Mesendoderm (in vitro differentiated cells): ENCODE measurements around the gene SLIT3.

Experiments
- DNase-seq: peaks from one replicate; pipeline ENCODE4 v3.0.0; 2013
- H2AK5ac ChIP-seq: 2 replicates; pipeline ENCODE4 v1.6.1; 2013; ENCODE audit warnings: low read length, inconsistent platforms
- H2BK120ac ChIP-seq: 2 replicates; pipeline ENCODE4 v1.6.1; 2013; ENCODE audit warnings: low read depth, mild to moderate bottlenecking, low read length, moderate library complexity, mixed read lengths
- H2BK15ac ChIP-seq: replicated peaks from 2 replicates; pipeline ENCODE4 v1.6.1; 2013; ENCODE audit warnings: low read depth, mild to moderate bottlenecking, moderate library complexity
- H2BK5ac ChIP-seq: 2 replicates; pipeline ENCODE4 v1.6.1; 2013; ENCODE audit warnings: low read length, inconsistent platforms
- H3K18ac ChIP-seq: 2 replicates; pipeline ENCODE4 v1.6.1; 2013; ENCODE audit warnings: mild to moderate bottlenecking, low read length, mixed read lengths
- H3K23ac ChIP-seq: one replicate; pipeline ENCODE4 v1.6.1; 2013; ENCODE audit warnings: low read length
- H3K27ac ChIP-seq: 2 replicates; pipeline ENCODE4 v1.5.1; 2013; ENCODE audit warnings: low read depth, mild to moderate bottlenecking, inconsistent platforms, low read length, moderate library complexity
- H3K27me3 ChIP-seq: 2 replicates; pipeline ENCODE4 v1.6.1; 2013; ENCODE audit warnings: low read length, control low read depth, mild to moderate bottlenecking, inconsistent platforms; ENCODE audit not compliant: insufficient read depth, poor library complexity
- H3K36me3 ChIP-seq: 2 replicates; pipeline ENCODE4 v1.6.1; 2013; ENCODE audit warnings: low read length, inconsistent platforms; ENCODE audit not compliant: control insufficient read depth, insufficient read depth
- H3K4ac ChIP-seq: one replicate; pipeline ENCODE4 v1.6.1; 2013; ENCODE audit warnings: low read depth, mild to moderate bottlenecking, low read length, moderate library complexity
- H3K4me1 ChIP-seq: 2 replicates; pipeline ENCODE4 v1.6.1; 2013; ENCODE audit warnings: low read depth, low read length, inconsistent platforms; ENCODE audit not compliant: control insufficient read depth
- H3K4me2 ChIP-seq: 2 replicates; pipeline ENCODE4 v1.6.1; 2013; ENCODE audit warnings: low read length
- H3K4me3 ChIP-seq: 2 replicates; pipeline ENCODE4 v1.5.1; 2013; ENCODE audit warnings: mild to moderate bottlenecking, low read length
- H3K56ac ChIP-seq: one replicate; pipeline ENCODE4 v1.6.1; 2013; ENCODE audit warnings: low read length
- H3K79me1 ChIP-seq: 2 replicates; pipeline ENCODE4 v1.6.1; 2013; ENCODE audit warnings: low read length, inconsistent platforms
- H3K79me2 ChIP-seq: 2 replicates; pipeline ENCODE4 v1.6.1; 2013; ENCODE audit warnings: mild to moderate bottlenecking, low read length; ENCODE audit not compliant: control insufficient read depth, insufficient read depth
- H3K9ac ChIP-seq: 2 replicates; pipeline ENCODE4 v1.6.1; 2013; ENCODE audit warnings: low read length, inconsistent platforms
- H4K5ac ChIP-seq: one replicate; pipeline ENCODE4 v1.6.1; 2013; ENCODE audit warnings: low read length
- H4K8ac ChIP-seq: one replicate; pipeline ENCODE4 v1.6.1; 2013; ENCODE audit warnings: low read depth, mild to moderate bottlenecking, control low read depth, low read length, moderate library complexity
- WGBS: extraction: QIAGEN DNeasy Blood & Tissue Kit; methylation state at CpG from one replicate; pipeline ENCODE4 v1.1.7; 2013; ENCODE audit warnings: low lambda C conversion rate, missing lambda C conversion rate; ENCODE audit not compliant: insufficient coverage; ENCODE audit errors: extremely low coverage; 5-methylcytosine and 5-hydroxymethylcytosine counted together

SLIT3 gene

DNA sequence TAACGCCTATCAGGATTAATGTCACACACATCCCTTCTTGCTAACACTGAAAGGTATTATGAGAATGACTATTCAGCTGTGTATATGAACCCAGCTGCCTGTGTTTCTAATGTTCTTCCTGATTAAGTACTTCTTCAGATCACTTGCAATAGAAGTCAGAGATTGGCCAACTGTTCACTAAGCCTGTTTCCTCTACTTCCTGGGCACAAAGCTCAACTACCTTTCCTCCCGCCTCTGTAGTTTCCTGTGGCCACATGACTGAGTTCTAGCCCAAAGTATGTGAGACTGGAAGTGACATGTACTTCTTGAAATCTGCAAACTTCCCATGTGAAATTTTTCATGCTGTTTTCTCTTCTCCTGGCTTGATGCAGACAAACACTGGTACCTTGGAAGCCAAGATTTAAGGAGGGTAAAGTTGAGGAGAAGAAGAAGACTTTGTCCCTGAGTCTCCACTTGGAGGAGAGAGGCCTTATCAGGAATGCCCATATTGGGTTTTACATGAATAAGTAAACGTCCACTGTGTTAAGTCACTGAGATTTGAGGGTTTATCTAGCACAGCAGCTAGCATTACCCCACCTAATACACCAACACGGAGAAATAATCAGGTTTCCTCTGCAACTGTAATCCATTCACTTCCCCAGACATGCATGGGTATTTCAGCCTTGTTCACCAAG is 58.6 kb downstream of the SLIT3 start:
- no peak overlapping the region for H2BK5ac ChIP-seq
- H3K36me3 ChIP-seq: no peaks in the 10 kb centered on the region
- no peak overlapping the region for H3K56ac ChIP-seq
- no peaks in the 10 kb centered on the region for H3K27me3 ChIP-seq
- H3K4me2 ChIP-seq: no peak overlapping the region
- no peak overlapping the region for H4K5ac ChIP-seq
- H2AK5ac ChIP-seq: no peak overlapping the region
- no peak overlapping the region for H3K23ac ChIP-seq
- WGBS: no CpG with 5 or more reads among the region's 4 CpGs
- H4K8ac ChIP-seq: no peak overlapping the region
- no peak overlapping the region for H3K4me3 ChIP-seq
- DNase-seq: no peak
- no peak overlapping the region for H2BK120ac ChIP-seq
- no peak overlapping the region for H3K27ac ChIP-seq
- H3K4ac ChIP-seq: no peak overlapping the region
- no peaks in the 10 kb centered on the region for H3K4me1 ChIP-seq
- H3K9ac ChIP-seq: no peak overlapping the region
- no peaks in the 10 kb centered on the region for H3K79me2 ChIP-seq
- no peak overlapping the region for H3K18ac ChIP-seq
- H3K79me1 ChIP-seq: no peaks in the 10 kb centered on the region
- H2BK15ac ChIP-seq: no peak overlapping the region

DNA sequence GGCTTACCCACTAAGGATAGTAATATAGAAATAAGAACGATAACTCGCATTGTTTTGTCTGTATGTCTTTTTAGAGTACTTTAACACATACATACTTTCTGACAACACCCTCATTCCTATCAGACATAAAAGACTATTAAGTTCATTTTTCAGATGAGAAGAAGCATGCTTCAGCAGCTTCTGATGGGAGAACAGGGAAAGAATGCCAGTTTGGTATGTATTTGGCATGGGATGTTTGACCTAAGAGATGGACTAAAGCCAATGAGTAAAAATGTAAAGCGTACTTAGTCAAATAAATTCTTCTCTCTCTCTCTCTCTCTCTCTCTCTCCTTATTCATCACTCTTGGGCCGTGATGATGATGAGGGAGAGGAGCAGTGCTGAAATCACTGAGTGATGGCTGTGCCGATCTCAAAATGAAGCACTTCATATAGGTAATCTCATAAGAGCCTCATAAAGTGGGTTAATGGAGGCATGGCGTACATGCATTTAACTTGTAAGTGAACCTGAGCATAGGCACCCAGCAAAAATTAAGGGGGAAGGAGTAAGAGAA is 71.5 kb downstream of the SLIT3 start:
- Histone ChIP-seq H2BK5ac (no peak overlapping the region), H4K5ac (no peak overlapping the region), H3K4me1 (no peaks in the 10 kb centered on the region), H3K27ac (no peak overlapping the region), H2BK15ac (no peak overlapping the region), H3K36me3 (no peaks in the 10 kb centered on the region), H3K79me2 (no peaks in the 10 kb centered on the region), H3K4me2 (no peak overlapping the region), H3K79me1 (no peaks in the 10 kb centered on the region), H3K27me3 (no peaks in the 10 kb centered on the region), H3K23ac (no peak overlapping the region), H3K56ac (no peak overlapping the region), H2AK5ac (no peak overlapping the region), H3K4ac (no peak overlapping the region), H3K18ac (no peak overlapping the region), H4K8ac (no peak overlapping the region), H3K9ac (no peak overlapping the region), H2BK120ac (no peak overlapping the region), H3K4me3 (no peak overlapping the region)
- WGBS: no CpG with 5 or more reads among the region's 6 CpGs
- no peak for DNase-seq

DNA sequence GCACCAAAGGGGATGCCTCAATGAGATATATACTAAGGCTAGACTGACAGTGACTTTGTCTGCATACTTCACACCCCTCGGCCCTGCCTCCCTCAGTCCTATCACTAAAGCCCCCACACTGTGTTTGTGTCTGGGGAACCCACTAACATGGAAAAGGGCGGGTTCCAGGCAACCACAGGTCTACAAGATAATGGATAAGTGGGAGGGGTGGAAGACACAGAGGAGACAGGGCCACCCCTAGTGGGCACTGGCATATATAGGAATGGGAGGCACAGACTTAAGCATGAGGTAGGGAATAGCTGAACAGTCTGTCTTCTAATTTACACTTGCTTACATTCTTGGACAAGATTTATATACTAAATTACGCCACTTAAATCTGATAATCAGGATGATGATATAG is 74.0 kb downstream of the SLIT3 start:
- Histone ChIP-seq H4K8ac (no peak overlapping the region), H2BK120ac (no peak overlapping the region), H3K4me1 (no peaks in the 10 kb centered on the region), H3K4me3 (no peak overlapping the region), H3K4ac (no peak overlapping the region), H3K79me1 (no peaks in the 10 kb centered on the region), H4K5ac (no peak overlapping the region), H2BK5ac (no peak overlapping the region), H3K56ac (no peak overlapping the region), H3K23ac (no peak overlapping the region), H2AK5ac (no peak overlapping the region), H3K79me2 (no peaks in the 10 kb centered on the region), H2BK15ac (no peak overlapping the region), H3K4me2 (no peak overlapping the region), H3K36me3 (no peaks in the 10 kb centered on the region), H3K27me3 (no peaks in the 10 kb centered on the region), H3K9ac (no peak overlapping the region), H3K18ac (no peak overlapping the region), H3K27ac (no peak overlapping the region)
- DNase-seq: peak; percentile 48
- no CpG with 5 or more reads among the region's 3 CpGs for WGBS

DNA sequence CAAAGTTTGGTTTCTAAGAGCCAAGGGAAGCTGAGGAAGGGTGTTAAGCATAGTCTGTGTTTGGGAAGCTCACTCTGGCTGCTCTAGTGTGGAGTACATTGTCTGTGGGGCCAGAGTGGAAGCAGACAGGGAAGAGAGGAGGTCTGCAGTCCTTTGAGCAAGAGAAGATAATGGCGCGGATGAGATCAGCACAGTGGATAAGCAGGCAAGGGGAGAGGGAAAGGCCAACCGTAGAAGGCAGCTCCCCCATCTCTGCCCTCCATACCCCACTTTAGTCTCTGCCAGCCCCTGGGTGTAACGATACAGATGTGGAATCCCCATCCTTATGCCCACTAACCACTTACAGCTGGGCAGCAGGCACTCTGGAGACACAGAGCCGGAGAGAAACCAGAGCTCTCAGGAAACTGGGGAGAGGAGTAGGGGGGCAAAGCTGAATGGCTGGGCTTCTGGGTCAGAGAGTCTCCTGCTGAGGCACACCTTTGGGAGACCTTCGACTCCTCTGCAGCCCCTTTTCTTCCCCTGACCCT is 75.0 kb downstream of the SLIT3 start:
- Histone ChIP-seq H3K4ac (no peak overlapping the region), H3K79me2 (no peaks in the 10 kb centered on the region), H2AK5ac (no peak overlapping the region), H2BK5ac (no peak overlapping the region), H3K4me2 (no peak overlapping the region), H3K27ac (no peak overlapping the region), H2BK15ac (no peak overlapping the region), H2BK120ac (no peak overlapping the region), H3K4me3 (no peak overlapping the region), H3K9ac (no peak overlapping the region), H3K23ac (no peak overlapping the region), H3K56ac (no peak overlapping the region), H3K27me3 (no peaks in the 10 kb centered on the region), H4K8ac (no peak overlapping the region), H3K79me1 (no peaks in the 10 kb centered on the region), H3K18ac (no peak overlapping the region), H3K36me3 (no peaks in the 10 kb centered on the region), H3K4me1 (no peaks in the 10 kb centered on the region), H4K5ac (no peak overlapping the region)
- no CpG with 5 or more reads among the region's 6 CpGs for WGBS
- DNase-seq: no peak

DNA sequence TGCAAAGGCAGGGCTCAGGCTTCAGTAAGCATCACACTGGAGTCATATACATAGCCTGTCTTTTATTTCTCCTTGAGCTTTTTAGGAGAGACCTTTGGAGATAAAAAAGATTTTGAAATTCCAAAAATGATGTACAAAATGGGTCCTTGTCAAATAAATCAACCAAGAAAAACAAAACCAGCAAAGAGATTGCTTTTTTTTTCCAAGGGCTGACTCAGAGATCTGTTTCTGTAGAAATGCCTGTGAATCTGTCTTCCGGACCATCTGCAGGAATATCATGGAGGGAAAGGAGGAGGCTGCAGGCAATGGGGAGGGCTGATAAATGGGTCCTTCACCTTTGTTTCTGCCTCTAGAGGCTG is 77.4 kb downstream of the SLIT3 start:
- H3K4me1 ChIP-seq: peaks cover 4% of the 10 kb centered on the region
- H3K9ac ChIP-seq: no peak overlapping the region
- H3K79me1 ChIP-seq: no peaks in the 10 kb centered on the region
- H3K56ac ChIP-seq: no peak overlapping the region
- no peaks in the 10 kb centered on the region for H3K27me3 ChIP-seq
- H2AK5ac ChIP-seq: no peak overlapping the region
- H3K23ac ChIP-seq: no peak overlapping the region
- H3K4me2 ChIP-seq: no peak overlapping the region
- no peaks in the 10 kb centered on the region for H3K79me2 ChIP-seq
- no peak overlapping the region for H2BK15ac ChIP-seq
- DNase-seq: no peak
- H2BK120ac ChIP-seq: no peak overlapping the region
- no peak overlapping the region for H3K4ac ChIP-seq
- H3K18ac ChIP-seq: no peak overlapping the region
- no peaks in the 10 kb centered on the region for H3K36me3 ChIP-seq
- H3K27ac ChIP-seq: no peak overlapping the region
- H2BK5ac ChIP-seq: no peak overlapping the region
- no peak overlapping the region for H3K4me3 ChIP-seq
- no peak overlapping the region for H4K8ac ChIP-seq
- no peak overlapping the region for H4K5ac ChIP-seq
- no CpG with 5 or more reads among the region's 1 CpG for WGBS
